NCI-H524 (cell line): ENCODE data around the gene IL32.

Source experiments
- DNase-seq, 2 experiments: peaks; one replicate each; lab custom pipeline; 2025; lab: John Stamatoyannopoulos, UW

The IL32 gene

DNA sequence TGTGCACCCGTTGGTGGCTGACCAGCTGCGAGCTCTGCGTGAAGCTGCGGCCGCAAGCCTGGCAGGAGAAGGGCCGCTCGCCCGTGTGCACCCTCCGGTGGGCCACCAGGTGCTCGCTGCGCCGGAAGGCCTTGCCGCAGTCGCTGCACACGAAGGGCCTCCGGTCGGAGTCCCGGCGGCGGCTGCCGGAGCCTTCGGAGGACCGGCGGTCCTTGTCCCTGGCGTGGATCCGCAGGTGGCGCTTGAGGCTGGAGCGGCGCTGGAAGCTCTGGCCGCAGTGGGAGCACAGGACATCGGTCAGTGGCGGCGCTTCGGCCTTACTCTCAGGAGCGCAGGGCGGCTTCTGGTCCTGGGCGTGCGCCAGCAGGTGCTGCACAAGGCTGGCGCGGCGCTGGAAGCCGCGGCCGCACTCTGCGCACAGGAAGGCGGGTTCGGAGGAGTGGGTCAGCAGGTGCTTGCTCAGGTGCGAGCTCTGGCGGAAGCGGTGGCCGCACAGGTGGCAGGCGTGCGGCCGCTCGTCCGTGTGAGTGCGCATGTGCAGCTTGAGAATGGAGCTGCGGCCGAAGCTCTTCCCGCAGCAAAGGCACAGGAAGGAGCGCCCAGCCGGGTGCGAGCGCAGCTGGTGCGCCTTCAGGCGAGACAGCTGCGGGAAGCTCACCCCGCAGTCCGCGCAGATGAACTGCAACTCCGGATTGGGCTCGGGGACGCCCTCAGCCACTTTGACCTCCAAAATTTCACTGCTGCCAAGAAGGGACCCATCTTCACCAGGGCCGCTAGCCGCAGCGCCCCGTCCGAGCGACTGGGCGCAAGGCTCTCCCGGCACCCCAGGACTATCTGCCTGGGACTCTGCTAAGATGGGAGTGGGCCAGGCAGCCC is 24.5 kb downstream of the IL32 start:
- no peak for DNase-seq

DNA sequence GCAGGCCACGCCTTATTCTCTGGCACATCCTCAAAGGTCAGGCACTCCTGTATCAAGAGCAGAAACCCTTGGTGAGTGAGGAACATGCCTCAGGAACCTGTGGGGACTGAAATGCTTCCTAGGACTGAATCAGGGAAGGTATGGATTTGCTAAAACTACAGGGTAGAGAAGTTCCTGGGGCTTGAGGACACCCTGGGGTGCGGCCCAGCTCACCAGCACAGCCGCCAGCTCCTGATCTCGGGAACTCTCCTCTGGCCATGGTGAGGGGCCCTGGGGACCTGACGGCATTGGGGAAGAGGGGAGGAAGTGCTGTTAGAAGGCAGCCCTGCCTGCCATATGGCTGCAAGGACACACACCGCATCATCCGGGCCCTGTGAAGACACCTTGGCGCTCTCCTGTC is 26.1 kb downstream of the IL32 start:
- no peak for DNase-seq

DNA sequence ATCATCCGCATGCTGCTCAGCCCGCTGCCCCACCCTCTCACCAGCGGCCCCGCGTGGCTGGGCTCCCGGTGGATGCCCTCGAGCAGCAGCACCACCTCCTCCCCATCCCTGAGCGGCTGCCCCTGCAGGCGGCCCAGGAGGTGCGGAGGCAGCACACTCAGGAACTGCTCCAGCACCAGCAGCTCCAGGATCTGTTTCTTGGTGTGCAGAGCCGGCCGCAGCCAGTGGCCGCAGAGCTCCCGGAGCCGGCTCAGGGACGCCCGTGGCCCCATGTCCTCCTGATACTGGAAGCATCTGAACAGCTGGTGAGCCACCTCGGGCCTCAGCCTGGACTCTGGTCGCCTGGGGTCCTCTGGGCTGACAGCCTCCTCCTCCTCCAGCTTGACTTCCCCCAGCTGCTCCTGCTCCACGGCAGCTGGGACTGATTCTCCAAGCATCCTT is 27.1 kb downstream of the IL32 start:
- DNase-seq, result peak; percentile 55 to 70

DNA sequence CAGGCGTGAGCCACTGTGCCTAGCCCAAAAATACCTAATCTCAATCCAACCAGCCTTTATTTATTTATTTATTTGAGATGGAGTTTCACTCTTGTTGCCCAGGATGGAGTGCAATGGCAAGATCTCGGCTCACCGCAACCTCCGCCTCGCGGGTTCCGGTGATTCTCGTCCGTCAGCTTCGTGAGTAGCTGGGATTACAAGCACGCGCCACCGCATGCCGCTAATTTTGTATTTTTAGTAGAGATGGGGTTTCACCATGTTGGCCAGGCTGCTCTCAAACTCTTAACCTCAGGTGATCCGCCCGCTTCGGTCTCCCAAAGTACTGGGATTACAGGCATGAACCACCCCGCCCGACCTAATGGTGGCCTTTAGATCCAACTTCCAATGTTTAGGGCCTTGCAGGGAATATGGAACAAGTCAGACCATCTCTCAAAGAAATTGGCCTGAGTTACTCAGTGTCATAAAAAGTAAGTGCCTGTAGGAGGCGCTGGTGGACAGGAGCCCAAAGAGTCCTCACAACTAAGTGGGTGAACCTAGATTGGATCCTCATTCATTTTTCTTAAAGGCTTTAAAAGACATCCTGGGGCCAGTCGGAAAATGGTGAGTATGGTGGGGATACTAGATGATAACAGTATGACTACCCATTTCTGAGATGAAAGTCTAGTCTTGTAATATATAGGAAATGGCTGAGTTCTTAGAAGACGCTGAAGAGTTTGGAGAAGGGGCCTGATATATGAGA is 29.0 kb downstream of the IL32 start:
- peak in 1 of 2 experiments; percentile 58 for DNase-seq

DNA sequence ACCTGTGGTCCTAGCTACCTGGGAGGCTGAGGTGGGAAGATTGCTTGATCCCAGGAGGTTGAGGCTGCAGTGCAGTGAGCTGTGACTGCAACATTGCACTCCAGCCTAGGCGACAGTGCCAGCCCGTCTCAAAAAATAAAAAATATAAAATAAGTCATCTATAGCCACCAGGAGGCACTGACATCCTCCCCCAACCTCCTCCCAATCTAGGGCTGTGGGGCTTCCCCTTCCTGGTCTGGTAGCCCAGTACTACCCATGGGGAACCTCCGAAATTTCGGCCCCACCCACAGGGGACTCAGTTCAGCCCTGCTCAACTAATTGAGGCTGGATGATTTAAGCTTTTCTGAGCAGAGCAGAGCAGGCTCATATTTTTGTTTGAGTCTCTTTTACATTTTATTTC is 30.4 kb downstream of the IL32 start:
- no peak for DNase-seq

DNA sequence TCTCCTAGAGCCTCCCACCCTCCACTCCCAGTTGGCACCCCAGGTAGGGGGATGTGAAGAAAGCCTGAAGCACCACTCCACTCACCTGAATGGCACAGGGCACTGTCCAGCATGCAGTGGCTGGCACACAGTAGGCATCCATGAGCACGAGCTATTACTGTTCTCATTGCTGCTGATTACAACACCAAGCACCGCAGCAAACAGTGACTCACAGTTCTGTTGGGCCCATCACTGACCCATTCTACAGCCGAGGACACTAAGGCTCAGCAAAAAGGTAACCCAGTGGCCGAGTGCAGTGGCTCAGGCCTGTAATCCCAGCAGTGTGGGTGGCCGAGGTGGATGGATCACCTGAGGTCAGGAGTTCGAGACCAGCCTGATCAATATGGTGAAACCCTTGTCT is 30.9 kb downstream of the IL32 start:
- DNase-seq, result no peak

DNA sequence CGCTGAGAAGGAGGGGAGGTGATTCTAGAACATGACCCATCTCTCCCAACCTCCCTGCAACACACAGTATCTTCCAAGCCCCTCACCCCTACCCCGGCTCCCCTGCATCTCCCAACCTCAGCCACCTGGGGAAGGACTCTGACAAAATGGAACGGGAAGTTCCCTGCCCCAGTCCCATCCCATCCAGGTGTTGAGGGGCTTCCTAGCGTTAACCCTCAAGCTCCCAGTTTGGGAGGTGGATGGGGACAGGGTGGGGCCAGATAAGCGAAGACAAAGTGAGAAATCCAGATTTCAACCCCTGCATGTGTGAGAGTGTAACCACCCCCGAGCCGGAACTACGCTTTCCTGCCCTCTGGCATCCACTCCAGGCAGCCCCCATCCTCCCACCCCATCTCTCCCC is 31.8 kb downstream of the IL32 start:
- DNase-seq, result no peak

DNA sequence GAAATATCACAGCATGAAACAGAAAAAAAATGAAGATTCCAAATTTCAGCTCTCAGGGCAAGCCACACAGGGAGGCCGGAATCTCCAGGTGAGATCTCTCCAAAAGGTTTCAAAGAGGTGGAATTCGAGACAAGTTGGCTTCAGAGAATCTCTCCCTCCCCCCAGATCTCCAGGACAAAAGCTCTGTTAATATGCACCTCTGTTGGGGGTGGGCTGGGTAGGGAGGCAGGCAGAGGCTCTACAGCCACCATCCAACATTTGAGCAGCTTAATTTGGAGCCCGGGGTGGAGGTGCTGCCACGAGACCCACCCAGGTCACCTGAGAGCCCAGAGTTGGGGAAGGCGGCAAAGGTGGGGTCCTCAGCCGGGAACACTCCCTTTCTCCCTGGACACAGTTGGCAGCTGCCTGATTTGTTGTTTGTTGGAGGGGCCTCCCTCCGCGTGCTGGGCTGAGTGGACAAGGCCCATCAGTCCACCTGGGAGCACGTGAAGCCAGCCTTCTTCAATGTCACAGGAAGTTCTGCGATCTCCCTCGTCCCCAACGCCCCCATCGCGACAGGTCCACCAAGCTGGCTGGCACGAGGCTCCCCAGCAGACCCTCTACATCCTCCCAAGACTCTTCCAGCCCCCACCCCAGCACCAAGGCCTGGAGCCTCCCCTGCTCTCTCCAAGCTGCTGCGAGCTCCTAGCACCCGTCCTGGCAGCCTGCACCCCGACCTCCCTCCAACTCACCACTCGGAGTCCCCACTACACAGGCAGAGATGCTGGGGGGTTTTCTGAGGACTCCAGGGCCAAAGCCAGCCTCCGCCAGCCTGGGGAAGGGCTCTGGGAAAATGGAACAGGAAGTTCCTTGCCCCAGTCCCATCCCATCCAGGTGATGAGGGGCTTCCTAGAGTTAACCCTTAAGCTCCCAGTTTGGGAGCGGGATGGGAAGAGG is 33.3 kb downstream of the IL32 start, which contains the start of gene ZSCAN10:
Gene ZSCAN10 (minus strand): TSS at position 836 of the 936 bp plus-strand sequence. CDS start 6,357 bp downstream, outside the sequence.
- DNase-seq, result no peak

DNA sequence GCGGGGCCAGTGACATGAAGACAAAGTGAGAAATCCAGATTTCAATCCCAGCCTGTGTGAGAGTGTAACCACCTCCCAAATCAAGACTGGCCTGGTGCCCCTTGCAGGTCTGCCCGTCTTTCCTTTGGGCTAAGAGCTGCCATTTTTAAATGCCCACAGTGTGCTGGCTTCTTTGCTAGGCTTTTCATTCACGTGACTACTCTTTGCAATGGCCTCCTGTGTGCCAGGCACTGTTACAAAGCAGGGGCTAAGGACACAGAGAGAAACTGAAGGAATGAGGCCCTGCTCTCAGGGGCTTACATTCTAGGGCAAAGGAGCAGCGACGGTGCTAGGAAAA is 33.9 kb downstream of the IL32 start:
- no peak for DNase-seq

DNA sequence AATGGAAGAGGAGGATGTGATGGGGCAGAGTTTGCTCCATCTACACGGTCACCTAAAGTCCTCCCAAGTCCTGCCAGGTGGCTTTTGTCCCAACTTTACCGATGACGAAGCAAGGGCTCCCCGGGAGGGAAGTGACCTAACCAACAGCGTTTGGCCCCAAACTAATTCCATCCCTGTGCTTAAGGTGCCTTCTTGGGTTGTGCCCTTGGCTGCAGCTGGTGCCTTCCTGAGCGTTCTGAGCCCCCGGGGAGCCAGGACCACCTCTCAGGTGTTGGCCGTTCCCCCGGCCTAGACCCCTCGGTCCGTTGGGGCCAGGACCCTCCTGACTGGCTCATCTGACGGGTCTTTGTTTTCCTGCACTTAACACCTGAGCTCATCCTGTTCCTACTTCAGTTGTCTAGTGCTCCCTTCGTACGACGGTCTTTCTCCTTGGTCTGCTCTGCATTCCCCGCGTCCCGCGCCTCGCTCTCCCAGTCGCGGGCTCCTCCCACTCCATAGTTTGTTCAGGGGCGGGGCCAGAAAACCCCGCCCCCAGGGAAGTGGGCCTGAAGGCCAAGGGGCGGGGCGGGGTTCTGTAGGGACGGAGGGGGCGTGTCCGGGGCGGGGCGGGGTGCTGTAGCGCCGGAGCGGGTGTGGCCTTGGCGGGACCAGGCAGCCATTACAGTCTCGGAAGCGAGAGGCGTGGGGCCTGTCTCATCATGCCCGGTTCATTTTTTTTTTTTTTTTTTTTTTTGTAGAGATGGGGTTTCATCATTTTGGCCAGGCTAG is 34.5 kb downstream of the IL32 start:
- DNase-seq, result peak; percentile 75 to 78

DNA sequence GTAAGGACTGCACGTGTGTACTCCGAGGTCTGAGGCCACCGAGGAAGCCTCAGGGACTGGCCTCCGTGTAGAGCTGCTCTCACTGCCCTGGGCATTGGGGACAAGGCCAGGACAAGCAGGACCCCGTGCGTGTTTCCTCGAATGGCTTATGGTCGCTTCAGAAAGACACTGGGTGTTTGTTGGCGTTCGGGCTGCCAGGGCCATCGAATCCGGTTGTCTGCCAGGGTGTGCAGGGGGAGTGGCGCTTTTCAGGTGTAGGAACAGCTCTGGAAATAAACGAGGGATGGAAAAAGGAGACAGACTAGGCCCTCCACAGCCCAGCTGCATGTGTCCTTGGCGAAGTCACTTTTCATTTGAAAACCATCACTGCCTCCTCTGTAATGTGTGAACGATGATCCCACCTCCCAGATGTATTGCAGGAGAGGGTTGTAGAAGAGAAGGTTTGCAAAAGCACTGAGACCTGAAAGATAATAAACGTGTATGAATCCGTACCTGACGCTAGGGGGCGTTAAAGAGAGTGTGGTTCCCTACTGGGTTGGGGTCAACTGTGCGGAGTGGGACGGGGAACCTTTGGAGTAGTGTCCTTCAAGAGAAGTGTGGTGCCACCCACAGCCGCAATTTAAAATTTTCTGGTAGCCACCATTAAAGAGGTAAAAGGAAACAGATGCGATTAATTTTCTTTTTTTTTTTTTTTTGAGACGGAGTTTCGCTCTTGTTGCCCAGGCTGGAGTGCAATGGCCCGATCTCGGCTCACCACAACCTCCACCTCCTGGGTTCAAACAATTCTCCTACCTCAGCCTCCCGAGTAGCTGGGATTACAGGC is 35.8 kb downstream of the IL32 start:
- DNase-seq, result peak; percentile 43 to 47

DNA sequence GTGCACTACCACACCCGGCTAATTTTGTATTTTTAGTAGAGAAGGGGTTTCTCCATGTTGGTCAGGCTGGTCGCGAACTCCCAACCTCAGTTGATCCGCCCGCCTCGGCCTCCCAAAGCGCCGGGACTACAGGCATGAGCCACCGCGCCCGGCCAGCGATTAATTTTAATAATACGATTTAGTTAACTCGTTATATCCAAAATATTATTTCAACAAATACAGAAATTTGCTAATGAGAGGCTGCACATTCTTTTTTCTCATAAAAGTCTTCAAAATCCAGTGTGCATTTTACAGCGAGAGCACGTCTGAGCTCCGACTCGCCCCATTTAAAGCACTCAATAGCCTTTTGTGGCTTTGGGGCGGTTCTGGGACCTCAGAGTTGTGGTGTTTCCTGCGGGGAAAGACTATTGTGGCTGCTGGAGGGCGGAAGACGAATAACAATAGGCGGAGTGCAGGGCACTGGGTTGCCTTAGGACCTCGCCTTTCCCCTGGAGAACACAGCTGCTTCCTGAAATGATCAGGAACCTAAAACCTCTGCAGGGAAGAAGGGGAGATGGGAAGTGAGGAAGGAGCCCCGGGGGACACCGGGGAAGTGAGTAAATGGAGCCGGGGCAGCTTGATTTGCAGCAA is 36.5 kb downstream of the IL32 start:
- DNase-seq, result no peak

DNA sequence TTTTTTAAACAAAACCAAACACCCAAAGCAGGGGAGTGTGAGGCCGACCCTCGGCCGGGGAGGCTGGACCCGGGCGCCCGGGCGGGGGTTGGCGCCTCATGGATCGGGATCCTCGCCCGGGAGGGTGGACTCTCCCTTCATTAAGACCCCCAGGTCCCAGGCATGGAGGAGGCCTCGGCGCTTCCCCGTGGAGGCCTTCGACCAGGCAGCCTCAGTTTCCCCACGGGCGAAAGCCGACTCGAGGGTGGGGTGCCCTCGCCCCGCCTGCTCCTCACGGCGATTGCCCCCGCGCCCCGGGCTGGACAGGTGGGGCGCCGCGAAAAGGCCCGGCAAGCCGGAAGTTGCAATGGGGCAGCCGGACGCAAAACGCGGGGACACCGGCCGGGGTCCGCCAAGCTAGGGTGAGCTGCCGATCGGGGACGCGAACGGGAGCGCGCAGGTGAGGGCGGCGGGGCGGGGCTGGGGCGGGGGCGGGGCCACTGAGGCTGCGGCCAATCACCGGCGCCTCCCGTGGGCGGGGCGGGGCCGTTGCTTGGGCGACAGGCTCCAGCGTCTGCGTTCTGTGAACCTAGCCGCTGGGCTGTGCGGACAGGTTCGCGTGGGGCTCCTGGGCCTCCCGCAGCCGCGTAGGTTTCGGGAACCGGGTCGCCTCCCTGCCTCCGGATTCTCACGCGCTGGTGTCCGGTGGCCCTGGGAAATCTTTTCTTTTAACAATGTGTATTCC is 40.9 kb downstream of the IL32 start:
- DNase-seq, result peak; percentile 83 to 93

DNA sequence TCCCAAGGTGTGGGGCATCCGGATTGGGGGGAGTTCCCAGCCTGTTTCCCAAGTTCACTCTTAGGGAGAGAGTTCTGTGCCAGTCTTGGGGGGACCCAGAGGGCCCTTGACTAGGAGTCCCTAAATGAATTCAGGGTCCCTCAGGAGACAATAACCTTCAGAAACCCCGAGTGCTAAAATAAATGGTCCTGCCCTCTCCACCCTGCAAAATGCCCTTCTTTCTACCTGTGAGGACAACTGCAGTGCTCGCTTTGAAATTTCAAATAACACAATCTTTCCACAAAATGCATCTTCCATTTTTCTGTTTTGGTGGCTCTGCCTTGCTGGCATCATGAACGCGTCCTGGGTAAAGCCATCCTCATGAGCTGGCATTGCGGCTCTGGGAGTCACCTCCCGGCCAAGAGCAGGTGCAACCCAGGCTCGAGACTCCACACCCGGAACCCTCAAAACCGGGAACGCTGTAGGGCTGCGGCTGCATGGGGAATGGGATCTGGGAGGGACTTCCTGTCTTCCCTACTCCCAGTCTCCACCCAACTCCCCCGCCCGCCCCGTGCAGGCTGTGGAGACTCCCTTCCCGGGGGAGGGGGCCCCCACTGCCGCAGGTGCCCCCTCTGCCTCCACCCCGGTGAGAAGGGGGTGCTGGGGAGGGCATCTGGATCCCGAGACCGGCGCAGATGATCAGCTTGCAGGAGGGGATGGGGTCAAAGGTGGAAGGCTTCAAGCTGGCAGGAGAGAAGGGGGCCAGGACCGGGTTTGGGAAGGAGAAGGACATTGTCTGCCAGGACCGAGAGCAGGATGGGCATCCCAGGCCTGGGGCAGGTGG is 46.8 kb downstream of the IL32 start, which contains the start of gene ZNF205:
Gene ZNF205 (plus strand): TSS at position 529 of the 823 bp plus-strand sequence. CDS start 845 bp downstream, outside the sequence.
- peak; percentile 65 to 91 for DNase-seq

DNA sequence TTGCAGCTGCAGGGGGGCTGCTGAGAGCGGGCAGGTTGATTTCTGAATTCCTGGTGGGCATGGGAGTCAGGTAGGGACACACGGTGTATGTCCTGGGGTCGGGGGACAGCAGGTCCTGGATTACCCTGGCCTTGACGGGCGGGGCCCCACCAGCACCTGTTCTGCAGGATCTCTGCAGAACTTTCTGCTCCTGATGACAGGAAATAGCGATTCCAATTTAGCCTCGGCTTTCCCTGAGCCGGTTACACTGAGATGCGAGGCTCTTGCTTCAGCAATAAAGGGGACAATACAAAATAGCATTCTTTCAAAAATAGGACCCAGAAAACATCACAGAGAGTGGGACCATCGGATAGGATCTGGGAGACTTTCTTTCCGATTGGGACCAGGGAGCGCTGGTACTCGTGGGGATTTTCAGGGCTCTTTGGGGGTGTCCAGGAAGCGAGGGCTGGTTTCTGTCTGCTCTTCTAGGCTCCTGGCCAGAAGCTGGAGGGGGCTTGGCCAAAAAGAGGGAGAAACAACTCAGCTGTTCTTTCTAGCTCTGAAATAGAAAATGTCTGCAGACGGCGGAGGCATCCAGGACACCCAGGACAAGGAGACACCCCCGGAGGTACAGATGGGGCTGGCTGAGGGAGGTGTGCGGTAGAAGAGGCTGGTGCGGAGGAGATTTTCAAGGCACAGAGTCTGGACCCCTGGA is 47.6 kb downstream of the IL32 start:
- no peak for DNase-seq

DNA sequence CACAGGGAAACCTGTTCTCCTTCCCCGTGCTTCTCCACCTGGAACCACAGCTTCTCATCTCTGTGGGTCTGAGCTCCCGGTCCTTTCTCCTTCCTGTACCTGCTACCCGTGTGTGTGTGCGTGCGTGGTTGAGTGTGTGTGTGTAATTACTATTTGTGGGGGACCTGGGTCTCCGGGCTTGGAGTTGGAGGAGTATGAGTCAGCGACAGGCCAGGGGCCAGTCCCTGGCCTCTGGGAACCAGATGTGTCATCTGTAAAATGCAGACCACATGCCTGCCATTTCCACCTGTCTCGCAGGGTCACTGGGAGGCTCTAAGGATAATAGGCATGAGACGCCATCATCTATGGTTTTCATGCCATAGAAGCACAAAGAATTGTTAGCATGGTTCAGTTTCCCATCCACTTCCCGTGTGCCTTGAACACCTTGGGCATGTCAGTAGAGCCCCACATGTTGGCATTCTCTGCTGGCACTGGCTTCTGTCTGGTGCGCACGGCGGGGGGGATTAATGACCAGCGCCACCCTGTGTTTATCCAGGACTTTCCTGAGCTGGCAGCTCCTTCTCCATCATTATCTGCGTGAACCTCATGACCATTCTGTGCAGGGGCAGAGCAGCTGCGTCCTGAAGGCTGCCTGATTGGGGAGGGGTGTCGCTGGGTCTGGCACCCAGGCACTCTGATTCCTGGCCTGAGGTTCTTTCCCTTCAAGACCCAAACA is 48.5 kb downstream of the IL32 start:
- DNase-seq, result no peak

DNA sequence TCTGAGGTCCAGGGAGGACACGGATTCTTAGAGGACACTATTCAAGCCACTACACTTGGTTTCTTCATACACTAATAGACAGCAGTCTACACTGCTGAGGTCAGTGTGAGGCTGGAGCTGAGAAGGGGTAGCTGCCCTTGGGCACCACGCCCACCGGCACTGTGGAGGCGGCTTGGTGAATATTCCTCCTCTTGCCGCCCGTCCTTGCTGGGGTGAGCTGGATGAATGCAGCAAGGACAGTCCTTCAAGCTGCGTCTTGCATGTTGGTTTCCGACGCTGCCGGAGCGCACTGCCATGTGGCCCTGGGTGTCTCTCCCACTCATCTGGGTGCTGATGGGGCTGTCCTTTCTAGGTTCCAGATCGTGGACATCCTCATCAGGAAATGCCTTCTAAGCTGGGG is 49.6 kb downstream of the IL32 start:
- DNase-seq, result no peak
